Gastroesophageal sphincter (tissue), 3 donors: ENCODE data around the gene ACTN4.

Experiments used
- CTCF ChIP-seq, 4 experiments: fragments of 200-600 bp in 2 of 4; fragments of 450-650 bp in 2 of 4; sonication (generic) in 1 of 4; IDR thresholded peaks; one replicate each; pipeline ENCODE4 v1.5.1; 2017 to 2019; ENCODE audit warnings: antibody characterized with exemption in 4 of 4, mild to moderate bottlenecking in 2 of 4, moderate library complexity in 2 of 4
- EP300 ChIP-seq: sonication (generic); formaldehyde crosslinking; IDR thresholded peaks from one replicate; pipeline ENCODE4 v1.6.1; 2017; ENCODE audit warnings: antibody characterized with exemption, mild to moderate bottlenecking
- POLR2A ChIP-seq, 2 donors: fragments of 450-650 bp; IDR thresholded peaks; one replicate each; pipeline ENCODE4 v1.6.1; 2017; ENCODE audit warnings: antibody characterized with exemption in 2 of 2, mild to moderate bottlenecking in 2 of 2, moderate library complexity in 1 of 2
- POLR2AphosphoS5 ChIP-seq: sonication (generic); formaldehyde crosslinking; IDR thresholded peaks from one replicate; pipeline ENCODE4 v1.6.1; 2017; ENCODE audit warnings: antibody characterized with exemption

GRCh38 chr19:38663156-38663651, 15.8 kb downstream of the ACTN4 start:
- TF ChIP-seq POLR2AphosphoS5, result no peak
- TF ChIP-seq CTCF (IDR thresholded peaks at IDR 0.05), result no peak
- TF ChIP-seq POLR2A (IDR thresholded peaks at IDR 0.05), result no peak
- no peak for TF ChIP-seq EP300
